Endodermal cell (in vitro differentiated cells): ENCODE measurements around the gene REG1A. TPM values are rescaled to one million over a fixed set of nuclear protein-coding genes. Genes with fewer than 3 reads are reported as not detected.

ENCODE experiments used
- DNase-seq: peaks from one replicate; pipeline ENCODE4 v3.0.0-alpha.2; 2017
- H3K27ac ChIP-seq: 2 replicates; pipeline ENCODE4 v1.5.1; 2013; ENCODE audit warnings: mild to moderate bottlenecking, low read depth, low read length, moderate library complexity
- H3K27me3 ChIP-seq: 2 replicates; pipeline ENCODE4 v1.6.1; 2013; ENCODE audit warnings: mild to moderate bottlenecking, low read length, moderate library complexity; ENCODE audit not compliant: insufficient read depth, control insufficient read depth, poor library complexity, severe bottlenecking
- H3K36me3 ChIP-seq: 2 replicates; pipeline ENCODE4 v1.7.0; 2013; ENCODE audit warnings: mild to moderate bottlenecking, low read length, moderate library complexity; ENCODE audit not compliant: control insufficient read depth, insufficient read depth
- H3K4me1 ChIP-seq: one replicate; pipeline ENCODE4 v1.7.0; 2013; ENCODE audit warnings: low read length; ENCODE audit not compliant: control insufficient read depth, insufficient read depth
- H3K4me3 ChIP-seq: 2 replicates; pipeline ENCODE4 v1.5.1; 2013; ENCODE audit warnings: mild to moderate bottlenecking, low read length, moderate library complexity
- H3K9ac ChIP-seq: 2 replicates; pipeline ENCODE4 v1.6.1; 2013; ENCODE audit warnings: mild to moderate bottlenecking, low read length, moderate library complexity; ENCODE audit not compliant: poor library complexity, severe bottlenecking; ENCODE audit errors: extremely low read depth
- H3K9me3 ChIP-seq: 2 replicates; pipeline ENCODE4 v1.6.1; 2013; ENCODE audit warnings: mild to moderate bottlenecking, low read length, moderate library complexity; ENCODE audit not compliant: control insufficient read depth
- H3K27ac Mint-ChIP-seq: 2 replicates; pipeline ENCODE4 v1.8.0; 2020; ENCODE audit warnings: mixed read lengths
- H3K27me3 Mint-ChIP-seq: 2 replicates; pipeline ENCODE4 v1.8.0; 2021; ENCODE audit warnings: mild to moderate bottlenecking, mixed read lengths; ENCODE audit not compliant: insufficient read depth
- H3K36me3 Mint-ChIP-seq: 2 replicates; pipeline ENCODE4 v1.8.0; 2020; ENCODE audit warnings: low read depth, mixed read lengths
- H3K4me1 Mint-ChIP-seq: 2 replicates; pipeline ENCODE4 v1.8.0; 2020; ENCODE audit warnings: mixed read lengths
- H3K4me3 Mint-ChIP-seq: 2 replicates; pipeline ENCODE4 v1.8.0; 2020; ENCODE audit warnings: mild to moderate bottlenecking, moderate library complexity, mixed read lengths
- H3K9me3 Mint-ChIP-seq: 2 replicates; pipeline ENCODE4 v1.8.0; 2020; ENCODE audit warnings: mild to moderate bottlenecking, mixed read lengths
- WGBS, 2 experiments: methylation state at CpG; one replicate each; pipeline versions ENCODE4 v1.1.5 to v1.1.7; 2013; ENCODE audit warnings: missing lambda C conversion rate in 2 of 2, mixed read lengths in 1 of 2; ENCODE audit not compliant: insufficient coverage in 1 of 2, insufficient read length in 1 of 2; 5-methylcytosine and 5-hydroxymethylcytosine counted together
- total RNA-seq, 2 donors: library from RNA; stranded (reverse); fragmentation: NEBNext Ultra II Directional in 1 of 2; extraction: Animal tissue kit (Norgen Biotek cat#: 25700) in 1 of 2; gene quantifications; 2 replicates in 1 of 2; 3 replicates in 1 of 2; pipeline ENCODE4 v1.2.1, GENCODE V29; 2021
- TF ChIP-seq, protein P1 (sequence below): fragments of 200-600 bp; sonication (generic); conservative IDR thresholded peaks from 2 replicates; pipeline ENCODE4 v1.5.0; 2021; ENCODE audit warnings: antibody characterized with exemption, mild to moderate bottlenecking

The REG1A gene
- total RNA-seq, 2 donors from 2014 or later: not detected

DNA sequence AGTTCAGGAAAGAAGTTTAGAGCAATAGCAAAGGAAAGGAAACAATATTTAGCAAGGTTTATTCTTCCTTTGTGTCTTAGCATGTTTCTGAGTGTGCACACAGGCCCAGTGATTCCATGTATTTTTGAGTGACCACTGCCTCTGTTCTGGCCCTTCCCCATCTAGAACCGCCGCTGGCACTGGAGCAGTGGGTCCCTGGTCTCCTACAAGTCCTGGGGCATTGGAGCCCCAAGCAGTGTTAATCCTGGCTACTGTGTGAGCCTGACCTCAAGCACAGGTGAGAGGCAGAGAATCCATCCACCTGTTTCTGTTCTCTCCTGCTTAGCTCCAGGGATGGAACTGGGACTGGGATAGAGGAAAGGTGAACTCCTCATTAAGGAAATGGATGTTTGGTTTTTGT, 2.4 kb downstream of the REG1A start:
- H3K9ac ChIP-seq: no peak overlapping the region
- H3K27me3 ChIP-seq: peaks cover 9% of the 10 kb centered on the region
- Mint-ChIP-seq H3K4me3 (no peak overlapping the region), H3K9me3 (peaks cover 3% of the 10 kb centered on the region), H3K27me3 (peaks cover 7% of the 10 kb centered on the region), H3K36me3 (no peaks in the 10 kb centered on the region), H3K27ac (no peak overlapping the region), H3K4me1 (no peaks in the 10 kb centered on the region)
- H3K27ac ChIP-seq: no peak overlapping the region
- WGBS, 2 experiments: 85 to 89% methylated on average over 2 of the region's 2 CpGs
- no peak overlapping the region for H3K4me3 ChIP-seq
- H3K36me3 ChIP-seq: no peaks in the 10 kb centered on the region
- no peak for DNase-seq
- H3K4me1 ChIP-seq: no peaks in the 10 kb centered on the region
- TF ChIP-seq, protein P1, sequence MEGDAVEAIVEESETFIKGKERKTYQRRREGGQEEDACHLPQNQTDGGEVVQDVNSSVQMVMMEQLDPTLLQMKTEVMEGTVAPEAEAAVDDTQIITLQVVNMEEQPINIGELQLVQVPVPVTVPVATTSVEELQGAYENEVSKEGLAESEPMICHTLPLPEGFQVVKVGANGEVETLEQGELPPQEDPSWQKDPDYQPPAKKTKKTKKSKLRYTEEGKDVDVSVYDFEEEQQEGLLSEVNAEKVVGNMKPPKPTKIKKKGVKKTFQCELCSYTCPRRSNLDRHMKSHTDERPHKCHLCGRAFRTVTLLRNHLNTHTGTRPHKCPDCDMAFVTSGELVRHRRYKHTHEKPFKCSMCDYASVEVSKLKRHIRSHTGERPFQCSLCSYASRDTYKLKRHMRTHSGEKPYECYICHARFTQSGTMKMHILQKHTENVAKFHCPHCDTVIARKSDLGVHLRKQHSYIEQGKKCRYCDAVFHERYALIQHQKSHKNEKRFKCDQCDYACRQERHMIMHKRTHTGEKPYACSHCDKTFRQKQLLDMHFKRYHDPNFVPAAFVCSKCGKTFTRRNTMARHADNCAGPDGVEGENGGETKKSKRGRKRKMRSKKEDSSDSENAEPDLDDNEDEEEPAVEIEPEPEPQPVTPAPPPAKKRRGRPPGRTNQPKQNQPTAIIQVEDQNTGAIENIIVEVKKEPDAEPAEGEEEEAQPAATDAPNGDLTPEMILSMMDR: no peak
- H3K9me3 ChIP-seq: no peaks in the 10 kb centered on the region

DNA sequence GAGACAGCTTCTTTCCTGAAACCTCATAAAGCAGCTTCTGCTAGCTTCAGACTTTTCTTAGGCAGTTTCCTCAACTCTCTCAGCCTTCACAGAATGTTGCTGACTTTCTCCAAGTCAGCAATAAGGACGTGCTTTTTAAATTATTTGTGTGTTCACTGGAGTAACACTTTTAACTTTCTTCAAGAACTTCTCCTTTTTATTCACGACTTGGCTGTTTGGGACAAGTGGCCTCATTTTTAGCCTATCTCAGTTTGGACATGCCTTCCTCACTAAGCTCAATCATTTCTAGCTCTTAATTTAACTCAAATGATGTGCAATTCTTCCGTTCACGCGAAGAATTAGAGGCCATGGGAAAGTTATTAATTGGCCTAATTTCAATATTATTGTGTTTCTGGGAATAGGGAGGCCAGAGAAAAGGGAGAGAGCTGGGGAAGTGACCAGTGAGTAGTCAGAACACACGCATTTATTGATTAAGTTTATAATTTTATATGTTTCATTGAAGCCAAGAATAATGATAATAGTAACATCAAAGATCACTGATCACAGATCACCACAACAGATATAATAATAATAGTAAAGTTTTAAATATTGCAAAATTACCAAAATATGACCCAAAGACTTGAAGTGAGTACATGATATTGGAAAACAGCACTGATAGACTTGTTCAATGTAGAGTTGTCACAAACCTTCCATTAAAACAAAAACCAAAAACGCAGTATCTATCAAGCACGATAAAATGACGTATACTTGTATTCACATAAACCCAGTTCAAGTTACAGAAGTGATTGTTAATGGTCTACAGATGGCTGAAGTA, 4.8 kb downstream of the REG1A start:
- TF ChIP-seq, protein P1: no peak
- peaks cover 7% of the 10 kb centered on the region for H3K27me3 Mint-ChIP-seq

DNA sequence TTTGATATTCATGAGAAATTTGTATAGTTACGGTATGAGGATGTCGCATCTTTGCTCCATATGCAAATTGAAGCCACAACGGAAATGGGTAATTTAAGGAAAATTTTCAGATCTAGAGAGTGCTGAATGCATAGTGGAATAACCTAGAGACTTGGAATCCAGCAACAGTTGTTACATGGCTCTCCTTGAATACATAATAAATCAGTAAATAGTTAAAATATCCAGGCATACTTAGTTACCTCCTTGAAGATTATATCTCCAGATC, 5.4 kb downstream of the REG1A start:
- no peaks in the 10 kb centered on the region for H3K9me3 Mint-ChIP-seq
- H3K36me3 Mint-ChIP-seq: no peaks in the 10 kb centered on the region
- WGBS, 2 experiments: 92 to 100% methylated on average over 3 of the region's 3 CpGs
- Histone ChIP-seq H3K27ac (no peak overlapping the region), H3K9me3 (no peaks in the 10 kb centered on the region), H3K4me3 (no peak overlapping the region), H3K9ac (no peak overlapping the region), H3K27me3 (peaks cover 14% of the 10 kb centered on the region), H3K4me1 (no peaks in the 10 kb centered on the region), H3K36me3 (no peaks in the 10 kb centered on the region)
- no peaks in the 10 kb centered on the region for H3K4me1 Mint-ChIP-seq
- no peak overlapping the region for H3K4me3 Mint-ChIP-seq
- DNase-seq: no peak
- H3K27me3 Mint-ChIP-seq: peaks cover 7% of the 10 kb centered on the region
- H3K27ac Mint-ChIP-seq: no peak overlapping the region
- TF ChIP-seq, protein P1: no peak

More for the DNA sequence above, 4.8 kb downstream of the REG1A start:
- no peaks in the 10 kb centered on the region for H3K36me3 Mint-ChIP-seq
- Histone ChIP-seq H3K4me1 (no peaks in the 10 kb centered on the region), H3K27ac (no peak overlapping the region), H3K9me3 (no peaks in the 10 kb centered on the region), H3K27me3 (peaks cover 14% of the 10 kb centered on the region), H3K36me3 (no peaks in the 10 kb centered on the region), H3K4me3 (no peak overlapping the region), H3K9ac (no peak overlapping the region)
- no peaks in the 10 kb centered on the region for H3K9me3 Mint-ChIP-seq
- 91 to 98% methylated on average over 5 to 8 of the region's 9 CpGs for WGBS, 2 experiments
- no peaks in the 10 kb centered on the region for H3K4me1 Mint-ChIP-seq
- no peak overlapping the region for H3K27ac Mint-ChIP-seq
- no peak overlapping the region for H3K4me3 Mint-ChIP-seq
- DNase-seq: no peak
